ENCODE data around the gene DTX1. TPM values are rescaled to one million over a fixed set of nuclear protein-coding genes. Genes with fewer than 3 reads are reported as not detected.

The DTX1 gene
- total and polyA plus RNA-seq, 2 donors (not counting 1 experiment from before 2014, with no cell fraction given) = 47.0 to 49.5 TPM

DNA sequence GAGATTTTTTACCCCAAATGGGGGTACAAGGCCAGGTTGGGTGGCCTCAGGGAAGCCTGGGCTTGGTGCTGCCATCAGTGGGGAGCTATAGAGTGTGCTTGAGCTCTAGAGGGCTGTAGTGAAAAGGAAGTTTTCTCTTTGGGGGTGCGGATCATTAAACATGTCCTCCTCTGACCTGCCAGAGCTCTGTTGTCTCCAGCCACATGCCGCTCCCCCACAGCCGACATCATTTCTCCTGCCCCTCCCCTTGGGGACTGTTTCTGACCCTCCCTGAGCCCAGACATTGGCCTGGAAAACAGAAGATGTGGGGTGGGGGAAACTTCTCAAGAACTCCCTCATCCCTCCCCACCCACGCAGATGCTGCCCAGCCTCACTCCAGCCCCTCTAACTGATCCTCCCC lies 25.3 kb downstream of the DTX1 start:
- no peaks in the 10 kb centered on the region for H3K9me3 ChIP-seq (ENCODE audit: control extremely low read depth in 1 of 3, control insufficient read depth in 2 of 3, insufficient read depth in 1 of 3, low read length in 2 of 3)
- H3K27me3 ChIP-seq (replicated peaks in 1 of 4; ENCODE audit: control extremely low read depth in 1 of 4, control insufficient read depth in 3 of 4, insufficient read depth in 4 of 4, low read length in 3 of 4) = no peaks in the 10 kb centered on the region
- peak overlapping the region; percentile 70 for H3K27ac Mint-ChIP-seq
- peaks cover 94% of the 10 kb centered on the region in 2 donors for H3K4me1 ChIP-seq (ENCODE audit: control insufficient read depth in 2 of 2, insufficient read depth in 2 of 2, low read length in 2 of 2)
- no peaks in the 10 kb centered on the region for H4K20me1 ChIP-seq (ENCODE audit: control insufficient read depth, insufficient read depth, low read length, poor library complexity, severe bottlenecking)
- H3K4me3 Mint-ChIP-seq = no peak overlapping the region
- peaks cover 80% of the 10 kb centered on the region for H3K4me1 Mint-ChIP-seq
- no peaks in the 10 kb centered on the region for H3K27me3 Mint-ChIP-seq
- H3K79me2 ChIP-seq (ENCODE audit: control insufficient read depth, insufficient read depth, low read length) = peaks cover 90% of the 10 kb centered on the region
- no peak overlapping the region for H3K4me3 ChIP-seq (ENCODE audit: control extremely low read depth in 1 of 5, extremely low read depth in 1 of 5, insufficient read depth in 1 of 5, low read depth in 2 of 5, low read length in 4 of 5)
- ATAC-seq (ENCODE audit: low read depth) (no peak), DNase-seq (no peak)
- H3K27ac ChIP-seq (ENCODE audit: low read length in 2 of 2) = peak overlapping the region in 1 of 2 donors; percentile 60
- ChIA-PET POLR2A (no interaction called here), CTCF (interaction anchor here (0.8 to 5.3 kb wide), 6 partner anchors 8 to 125 kb away, joined by 3 to 33 read pairs (median 5); no protein-coding TSS in a partner anchor)
- no peaks in the 10 kb centered on the region for H3K9me3 Mint-ChIP-seq (ENCODE audit: insufficient read depth)
- intact Hi-C loops (cut with micrococcal nuclease) = no loop called here
- H3K36me3 ChIP-seq (replicated peaks in 1 of 2; ENCODE audit: control extremely low read depth in 1 of 2, control insufficient read depth in 1 of 2, extremely low read depth in 1 of 2, insufficient read depth in 2 of 2, low read length in 1 of 2) = peaks cover 1 to 20% of the 10 kb centered on the region in 2 experiments
- no peak overlapping the region for H3K4me2 ChIP-seq (replicated peaks; ENCODE audit: low read depth, low read length, poor library complexity, severe bottlenecking)
- no peak overlapping the region for H2AFZ ChIP-seq (ENCODE audit: insufficient read depth, low read depth, low read length, poor library complexity, severe bottlenecking)
- 100% methylated on average over 1 of the region's 4 CpGs for WGBS (ENCODE audit: insufficient coverage)
- TF ChIP-seq EZH2 (IDR thresholded peaks at IDR 0.05; ENCODE audit: borderline replicate concordance, insufficient read depth, low read depth, low read length, poor library complexity, severe bottlenecking) = no peak
- TF ChIP-seq, protein P1, sequence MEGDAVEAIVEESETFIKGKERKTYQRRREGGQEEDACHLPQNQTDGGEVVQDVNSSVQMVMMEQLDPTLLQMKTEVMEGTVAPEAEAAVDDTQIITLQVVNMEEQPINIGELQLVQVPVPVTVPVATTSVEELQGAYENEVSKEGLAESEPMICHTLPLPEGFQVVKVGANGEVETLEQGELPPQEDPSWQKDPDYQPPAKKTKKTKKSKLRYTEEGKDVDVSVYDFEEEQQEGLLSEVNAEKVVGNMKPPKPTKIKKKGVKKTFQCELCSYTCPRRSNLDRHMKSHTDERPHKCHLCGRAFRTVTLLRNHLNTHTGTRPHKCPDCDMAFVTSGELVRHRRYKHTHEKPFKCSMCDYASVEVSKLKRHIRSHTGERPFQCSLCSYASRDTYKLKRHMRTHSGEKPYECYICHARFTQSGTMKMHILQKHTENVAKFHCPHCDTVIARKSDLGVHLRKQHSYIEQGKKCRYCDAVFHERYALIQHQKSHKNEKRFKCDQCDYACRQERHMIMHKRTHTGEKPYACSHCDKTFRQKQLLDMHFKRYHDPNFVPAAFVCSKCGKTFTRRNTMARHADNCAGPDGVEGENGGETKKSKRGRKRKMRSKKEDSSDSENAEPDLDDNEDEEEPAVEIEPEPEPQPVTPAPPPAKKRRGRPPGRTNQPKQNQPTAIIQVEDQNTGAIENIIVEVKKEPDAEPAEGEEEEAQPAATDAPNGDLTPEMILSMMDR (IDR thresholded peaks at IDR 0.05) = no peak
- H3K9ac ChIP-seq (ENCODE audit: low read length) = no peak overlapping the region

DNA sequence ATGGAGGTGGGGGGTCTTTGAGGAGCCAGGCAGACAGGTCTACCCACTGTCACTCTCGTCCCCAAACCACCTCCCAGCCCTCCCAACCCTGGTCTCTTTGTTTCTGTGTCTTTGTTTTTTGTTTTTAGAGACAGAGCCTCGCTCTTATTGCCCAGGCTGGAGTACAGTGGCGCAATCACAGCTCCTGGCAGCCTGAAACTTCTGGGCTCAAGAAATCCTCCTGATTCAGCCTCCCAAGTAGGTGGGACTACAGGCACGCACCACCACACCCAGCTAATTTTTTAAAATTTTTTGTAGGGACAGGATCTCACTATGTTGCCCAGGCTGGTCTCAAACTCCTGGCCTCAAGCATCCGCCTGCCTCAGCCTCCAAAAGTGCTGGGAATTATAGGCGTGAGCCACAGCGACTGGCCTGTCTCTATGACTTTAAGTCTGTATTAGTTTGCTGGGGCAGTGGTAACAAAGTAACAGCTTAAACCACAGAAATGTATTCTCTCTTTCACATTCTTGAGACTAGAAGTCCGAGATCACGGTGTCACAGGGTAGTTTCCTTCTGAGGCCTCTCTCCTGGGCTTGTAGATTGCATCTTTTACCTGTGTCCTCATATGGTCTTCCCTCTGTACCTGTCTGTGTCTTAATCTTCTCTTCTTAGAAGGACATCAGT lies 26.1 kb downstream of the DTX1 start:
- Histone ChIP-seq H3K36me3 (replicated peaks in 1 of 2; ENCODE audit: control extremely low read depth in 1 of 2, control insufficient read depth in 1 of 2, extremely low read depth in 1 of 2, insufficient read depth in 2 of 2, low read length in 1 of 2) (peaks cover 1 to 20% of the 10 kb centered on the region in 2 experiments), H3K79me2 (ENCODE audit: control insufficient read depth, insufficient read depth, low read length) (peaks cover 87% of the 10 kb centered on the region), H3K4me1 (ENCODE audit: control insufficient read depth in 2 of 2, insufficient read depth in 2 of 2, low read length in 2 of 2) (peaks cover 94 to 95% of the 10 kb centered on the region in 2 donors), H3K4me2 (replicated peaks; ENCODE audit: low read depth, low read length, poor library complexity, severe bottlenecking) (no peak overlapping the region), H3K9ac (ENCODE audit: low read length) (no peak overlapping the region), H2AFZ (ENCODE audit: insufficient read depth, low read depth, low read length, poor library complexity, severe bottlenecking) (no peak overlapping the region), H3K27ac (ENCODE audit: low read length in 2 of 2) (peak overlapping the region in 1 of 2 donors; percentile 60), H3K9me3 (ENCODE audit: control extremely low read depth in 1 of 3, control insufficient read depth in 2 of 3, insufficient read depth in 1 of 3, low read length in 2 of 3) (no peaks in the 10 kb centered on the region), H3K4me3 (ENCODE audit: control extremely low read depth in 1 of 5, extremely low read depth in 1 of 5, insufficient read depth in 1 of 5, low read depth in 2 of 5, low read length in 4 of 5) (no peak overlapping the region), H3K27me3 (replicated peaks in 1 of 4; ENCODE audit: control extremely low read depth in 1 of 4, control insufficient read depth in 3 of 4, insufficient read depth in 4 of 4, low read length in 3 of 4) (no peaks in the 10 kb centered on the region), H4K20me1 (ENCODE audit: control insufficient read depth, insufficient read depth, low read length, poor library complexity, severe bottlenecking) (no peaks in the 10 kb centered on the region)
- no peak for TF ChIP-seq EZH2 (IDR thresholded peaks at IDR 0.05; ENCODE audit: borderline replicate concordance, insufficient read depth, low read depth, low read length, poor library complexity, severe bottlenecking)
- TF ChIP-seq, protein P1 (IDR thresholded peaks at IDR 0.05) = no peak
- ATAC-seq (ENCODE audit: low read depth) (no peak), DNase-seq (no peak)
- CTCF ChIA-PET = interaction anchor here (0.6 to 5.3 kb wide), 5 partner anchors 8 to 124 kb away, joined by 3 to 33 read pairs (median 6); no protein-coding TSS in a partner anchor
- Mint-ChIP-seq H3K27me3 (no peaks in the 10 kb centered on the region), H3K27ac (peak overlapping the region; percentile 41), H3K4me3 (no peak overlapping the region), H3K9me3 (ENCODE audit: insufficient read depth) (no peaks in the 10 kb centered on the region), H3K4me1 (peaks cover 80% of the 10 kb centered on the region)
- intact Hi-C loops (cut with micrococcal nuclease) = no loop called here
- 100% methylated on average over 2 of the region's 9 CpGs for WGBS (ENCODE audit: insufficient coverage)
- POLR2A ChIA-PET = no interaction called here
